ENCODE results near the gene FOXA1. TPM values are rescaled to one million over a fixed set of nuclear protein-coding genes. Genes with fewer than 3 reads are reported as not detected.

The FOXA1 gene
- total and polyA plus RNA-seq, 9 of the 15 experiments (the other 6 are each of a cell fraction or from before 2014, with no cell fraction given), result 0.20 to 3.0 (median 1.3) TPM

- H3K27ac ChIP-seq (ENCODE audit: extremely low read depth, low read depth, low read length), result no peak overlapping the region
- in situ Hi-C loops (cut with MboI), result loop anchor here (25.0 kb wide), 1 partner anchor 326 kb away; no protein-coding TSS in a partner anchor
- H3K4me2 ChIP-seq (ENCODE audit: insufficient read depth, low read length), result no peak overlapping the region
- ChIA-PET POLR2A (no interaction called here), CTCF (ENCODE audit: low intra/inter-chr PET ratio) (no interaction called here)
- intact Hi-C loops (cut with micrococcal nuclease), result no loop called here
- H3K4me1 ChIP-seq (replicated peaks in 1 of 2; ENCODE audit: control insufficient read depth in 2 of 2, insufficient read depth in 2 of 2, low read length in 2 of 2), result peaks cover 0 to 13% of the 10 kb centered on the region in 2 experiments; a peak in 1 of 5 replicates
- H3K9ac ChIP-seq (ENCODE audit: insufficient read depth in 1 of 2, low read depth in 2 of 2, low read length in 2 of 2), result no peak overlapping the region
- H4K20me1 ChIP-seq (replicated peaks; ENCODE audit: control insufficient read depth, insufficient read depth, low read length), result no peaks in the 10 kb centered on the region
- TF ChIP-seq PHF8 (IDR thresholded peaks at IDR 0.05; ENCODE audit: borderline replicate concordance, low read length), result no peak
- no peak for TF ChIP-seq E2F6 (IDR thresholded peaks at IDR 0.05; ENCODE audit: borderline replicate concordance in 1 of 2, extremely low read depth in 1 of 2, insufficient read depth in 1 of 2, insufficient read length in 1 of 2, low read depth in 1 of 2, low read length in 1 of 2, poor library complexity in 1 of 2, severe bottlenecking in 1 of 2)
- no peak for TF ChIP-seq YBX1 (IDR thresholded peaks at IDR 0.05)
- TF ChIP-seq ZNF23 (CRISPR knock-in tag; IDR thresholded peaks at IDR 0.05), result no peak
- no peak for TF ChIP-seq ZNF24 (IDR thresholded peaks at IDR 0.05)
- TF ChIP-seq ZBTB33 (CRISPR knock-in tag; IDR thresholded peaks at IDR 0.05), result peak; percentile 62
- no peak for TF ChIP-seq NCOA6 (IDR thresholded peaks at IDR 0.05)
- TF ChIP-seq ZBTB26 (CRISPR knock-in tag; IDR thresholded peaks at IDR 0.05), result no peak
- ATAC-seq, result no peak
- no peak overlapping the region for H3K4me3 ChIP-seq
- FAIRE-seq, result no peak
- no peak overlapping the region for H2AFZ ChIP-seq (ENCODE audit: low read depth, low read length)
- H3K9me1 ChIP-seq (ENCODE audit: control insufficient read depth, insufficient read depth, low read length), result no peaks in the 10 kb centered on the region
- H3K27me3 ChIP-seq (ENCODE audit: control insufficient read depth in 2 of 2, insufficient read depth in 2 of 2, low read length in 2 of 2), result no peaks in the 10 kb centered on the region
- BruUV-seq (replicated peaks), result no TSS peak
- no peaks in the 10 kb centered on the region for H3K36me3 ChIP-seq (ENCODE audit: control insufficient read depth, insufficient read depth, low read length)
- DNase-seq (ENCODE audit: extremely low read depth in 1 of 4, low spot score in 3 of 4), result no peak
- no peaks in the 10 kb centered on the region for H3K9me3 ChIP-seq (replicated peaks; ENCODE audit: control insufficient read depth, insufficient read depth, low read depth, low read length)
- no peaks in the 10 kb centered on the region; the same call in 2 of the 3 replicates for H3K79me2 ChIP-seq (ENCODE audit: control insufficient read depth, insufficient read depth, low read length)
- WGBS (ENCODE audit: insufficient coverage, low coverage, missing lambda C conversion rate), result 93% methylated on average over 17 of the region's 63 CpGs
Observed at GRCh38 chr14:37587881-37588666, 7.0 kb downstream of the FOXA1 start.
